Erythroblast (primary cell): ENCODE results near the gene SLC16A2.
"Not testable (repeated sequence)": the region's sequence is repeated elsewhere in the genome, so short reads cannot be mapped to it uniquely, and the experiment has no call there.

Experiments used
- GATA1 ChIP-seq: IDR thresholded peaks from 2 replicates; pipeline ENCODE4 v1.6.1; 2011; ENCODE audit warnings: low read depth, mild to moderate bottlenecking, control low read depth, low read length, moderate library complexity
- POLR2A ChIP-seq: IDR thresholded peaks from 2 replicates; pipeline ENCODE4 v1.6.1; 2011; ENCODE audit warnings: mild to moderate bottlenecking, low read length

DNA sequence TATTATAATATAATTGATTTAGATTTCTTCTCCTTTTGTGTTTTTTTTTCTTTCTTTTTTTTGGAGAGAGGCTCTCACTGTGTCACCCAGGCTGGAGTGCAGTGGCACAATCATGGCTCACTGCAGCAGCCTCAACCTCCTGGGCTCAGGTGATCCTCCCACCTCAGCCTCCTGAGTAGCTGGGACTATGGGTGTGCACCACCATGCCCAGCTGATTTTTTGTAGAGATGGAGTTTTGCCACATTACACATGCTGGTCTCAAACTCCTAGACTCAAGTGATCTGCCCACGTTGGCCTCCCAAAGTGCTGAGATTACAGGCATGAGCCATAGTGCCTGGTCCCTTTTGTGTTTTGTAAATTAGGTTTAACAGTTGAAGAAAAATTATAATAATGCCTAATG lies 94.7 kb downstream of the SLC16A2 start:
- TF ChIP-seq POLR2A, GATA1: not testable (repeated sequence)
